ENCODE measurements around the gene DDX1.

DDX1 gene

GRCh38 chr2:15646661-15647060 lies 55.0 kb downstream of the DDX1 start:
- no peak for DNase-seq (ENCODE audit: low read depth)

GRCh38 chr2:15647622-15648590 lies 56.2 kb downstream of the DDX1 start:
- DNase-seq (ENCODE audit: low read depth), result no peak

- no peak for DNase-seq (ENCODE audit: low read depth)
Measured at GRCh38 chr2:15648593-15649525, 57.2 kb downstream of the DDX1 start.

GRCh38 chr2:15649561-15650255 lies 58.0 kb downstream of the DDX1 start:
- DNase-seq (ENCODE audit: low read depth), result no peak

- no peak for DNase-seq (ENCODE audit: low read depth)
Measured at GRCh38 chr2:15650616-15651366, 59.1 kb downstream of the DDX1 start.

- DNase-seq (ENCODE audit: low read depth), result no peak
Measured at GRCh38 chr2:15651367-15651727, 59.7 kb downstream of the DDX1 start.

GRCh38 chr2:15652252-15652651 lies 60.6 kb downstream of the DDX1 start:
- DNase-seq (ENCODE audit: low read depth), result no peak

- no peak for DNase-seq (ENCODE audit: low read depth)
Measured at GRCh38 chr2:15652801-15653200, 61.1 kb downstream of the DDX1 start.

GRCh38 chr2:15653806-15654726 lies 62.4 kb downstream of the DDX1 start:
- DNase-seq (ENCODE audit: low read depth), result no peak

GRCh38 chr2:15654727-15655073 lies 63.0 kb downstream of the DDX1 start:
- DNase-seq (ENCODE audit: low read depth), result no peak

GRCh38 chr2:15655123-15655887 lies 63.6 kb downstream of the DDX1 start:
- no peak for DNase-seq (ENCODE audit: low read depth)

- DNase-seq (ENCODE audit: low read depth), result no peak
Measured at GRCh38 chr2:15656090-15656489, 64.4 kb downstream of the DDX1 start.

GRCh38 chr2:15657759-15658158 lies 66.1 kb downstream of the DDX1 start:
- DNase-seq (ENCODE audit: low read depth), result no peak

GRCh38 chr2:15658911-15659310 lies 67.2 kb downstream of the DDX1 start:
- DNase-seq (ENCODE audit: low read depth), result no peak

GRCh38 chr2:15660491-15661294 lies 69.0 kb downstream of the DDX1 start:
- no peak for DNase-seq (ENCODE audit: low read depth)

GRCh38 chr2:15661295-15661569 lies 69.6 kb downstream of the DDX1 start:
- no peak for DNase-seq (ENCODE audit: low read depth)

GRCh38 chr2:15662026-15662425 lies 70.4 kb downstream of the DDX1 start:
- no peak for DNase-seq (ENCODE audit: low read depth)

- DNase-seq (ENCODE audit: low read depth), result no peak
Measured at GRCh38 chr2:15662579-15662978, 70.9 kb downstream of the DDX1 start.

GRCh38 chr2:15663802-15664201 lies 72.1 kb downstream of the DDX1 start:
- no peak for DNase-seq (ENCODE audit: low read depth)
